HEK293 (cell line): ENCODE measurements around the gene CDK3.
"Not testable (repeated sequence)": the region's sequence is repeated elsewhere in the genome, so short reads cannot be mapped to it uniquely, and the experiment has no call there.

Experiments used
- CTCF ChIA-PET: fragments of 350-600 bp; formaldehyde crosslinking; extraction: SDS; loops from one replicate; lab custom pipeline; 2021; ENCODE audit warnings: antibody characterized with exemption; lab: Yijun Ruan, JAX
- POLR2A ChIA-PET: fragments of 300-600 bp; formaldehyde crosslinking; extraction: SDS; loops from one replicate; lab custom pipeline; 2020; ENCODE audit warnings: antibody characterized with exemption, inconsistent platforms; lab: Yijun Ruan, JAX
- H3K27ac ChIP-seq: fragments of 200-500 bp; sonication (Bioruptor generic); 2 replicates; pipeline ENCODE4 v1.5.1; 2014; ENCODE audit warnings: low read depth, low read length, control low read depth, inconsistent platforms; ENCODE audit errors: extremely low read depth
- H3K36me3 ChIP-seq, 2 experiments: fragments of 200-500 bp in 1 of 2; sonication (Bioruptor generic) in 1 of 2; 1 replicate in 1 of 2; 2 replicates in 1 of 2; pipeline ENCODE4 v1.5.1; 2014 to 2017; ENCODE audit warnings: inconsistent platforms in 2 of 2, low read length in 2 of 2; ENCODE audit not compliant: control insufficient read depth in 2 of 2, insufficient read depth in 1 of 2
- H3K4me1 ChIP-seq: fragments of 200-500 bp; sonication (Bioruptor generic); 2 replicates; pipeline ENCODE4 v1.5.1; 2014; ENCODE audit warnings: mild to moderate bottlenecking, low read length, inconsistent platforms; ENCODE audit not compliant: control insufficient read depth, insufficient read depth
- H3K4me3 ChIP-seq: 2 replicates; pipeline ENCODE4 v1.5.1; 2011; ENCODE audit warnings: low read depth, mild to moderate bottlenecking, control low read depth, low read length, moderate library complexity
- H3K9me3 ChIP-seq: fragments of 200-500 bp; sonication (Bioruptor generic); 2 replicates; pipeline ENCODE4 v1.5.1; 2014; ENCODE audit warnings: low read depth, low read length, inconsistent platforms; ENCODE audit not compliant: control insufficient read depth, insufficient read depth
- IKZF3 ChIP-seq: fragments of 450-650 bp; IDR thresholded peaks from 2 replicates; pipeline ENCODE4 v1.5.0; 2018; ENCODE audit warnings: missing biosample characterization, mild to moderate bottlenecking, missing genetic modification characterization, moderate library complexity
- ZBTB10 ChIP-seq: fragments of 450-650 bp; formaldehyde crosslinking; IDR thresholded peaks from 2 replicates; pipeline ENCODE4 v1.5.1; 2016; ENCODE audit warnings: missing biosample characterization, missing genetic modification characterization
- ZNF121 ChIP-seq: fragments of 450-650 bp; formaldehyde crosslinking; IDR thresholded peaks from 2 replicates; pipeline ENCODE4 v1.5.1; 2016; ENCODE audit warnings: missing biosample characterization, missing genetic modification characterization
- ZNF2 ChIP-seq: fragments of 450-650 bp; formaldehyde crosslinking; IDR thresholded peaks from 2 replicates; pipeline ENCODE4 v1.5.1; 2016; ENCODE audit warnings: missing biosample characterization, missing genetic modification characterization
- ZNF211 ChIP-seq: fragments of 450-650 bp; formaldehyde crosslinking; IDR thresholded peaks from 2 replicates; pipeline ENCODE4 v1.5.1; 2016; ENCODE audit warnings: low read depth, missing biosample characterization, missing genetic modification characterization
- ZNF37A ChIP-seq: fragments of 450-650 bp; IDR thresholded peaks from 2 replicates; pipeline ENCODE4 v1.5.1; 2018; ENCODE audit warnings: missing biosample characterization, missing genetic modification characterization
- ZNF660 ChIP-seq: fragments of 450-650 bp; IDR thresholded peaks from 2 replicates; pipeline ENCODE4 v1.5.1; 2018; ENCODE audit warnings: missing biosample characterization, mild to moderate bottlenecking, missing genetic modification characterization
- TF ChIP-seq, protein P1 (sequence below): fragments of 450-650 bp; formaldehyde crosslinking; IDR thresholded peaks from 2 replicates; pipeline ENCODE4 v1.5.1; 2016; ENCODE audit warnings: missing biosample characterization, missing genetic modification characterization
- TF ChIP-seq, protein P2 (sequence below): fragments of 450-650 bp; formaldehyde crosslinking; IDR thresholded peaks from 2 replicates; pipeline ENCODE4 v1.5.1; 2016; ENCODE audit warnings: missing biosample characterization, missing genetic modification characterization
- TF ChIP-seq, protein P3 (sequence below): fragments of 450-650 bp; formaldehyde crosslinking; IDR thresholded peaks from 2 replicates; pipeline ENCODE4 v1.5.1; 2016; ENCODE audit warnings: missing biosample characterization, missing genetic modification characterization, borderline replicate concordance

Gene CDK3

DNA sequence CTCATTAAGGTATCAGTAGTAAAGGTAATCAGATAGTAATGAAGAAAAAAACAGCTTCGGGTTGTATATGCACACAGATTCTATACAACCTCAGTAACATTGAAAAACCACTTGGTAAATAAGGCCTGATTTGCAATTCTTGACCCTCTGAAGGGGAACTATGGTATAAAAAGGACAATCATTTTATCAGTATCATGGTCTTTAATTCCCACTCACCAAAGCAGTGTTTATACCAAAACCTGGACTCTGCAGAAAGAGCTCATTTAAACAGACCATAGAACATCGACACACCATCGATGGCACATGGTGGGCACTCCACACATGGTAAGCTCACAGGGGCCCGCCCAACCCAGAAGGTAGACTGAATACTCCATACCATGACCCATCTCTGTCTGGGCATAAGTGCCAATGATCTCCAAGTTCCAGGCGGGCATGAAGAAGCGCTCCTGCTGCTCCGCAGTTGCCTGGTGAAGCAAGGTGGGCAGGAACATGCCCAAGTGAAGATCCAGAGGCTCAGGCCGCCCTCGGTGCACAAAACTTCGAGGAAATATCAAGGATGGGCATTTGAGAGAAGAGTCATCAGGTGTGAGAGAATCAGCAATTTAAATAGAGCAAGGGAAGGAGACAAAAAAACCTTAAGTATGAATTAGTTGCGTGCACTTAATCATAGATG lies 40.7 kb upstream of the CDK3 start (continued):
- TF ChIP-seq ZBTB10 (tag by site-specific recombination): no peak

GRCh38 chr17:75965468-75965867 lies 35.2 kb upstream of the CDK3 start:
- POLR2A ChIA-PET: interaction anchor here (1.4 kb wide), 1 partner anchor 13 kb away, joined by 8 read pairs; the partner anchor contains the start of genes ACOX1 and TEN1
- no peak for TF ChIP-seq ZNF211 (tag by site-specific recombination)
- TF ChIP-seq ZNF121 (tag by site-specific recombination): peak; percentile 64; the same call in 1 of the 2 replicates
- TF ChIP-seq ZNF37A: no peak
- TF ChIP-seq, all 188 proteins: peak for 1
- H3K9me3 ChIP-seq: no peaks in the 10 kb centered on the region
- no peaks in the 10 kb centered on the region for H3K4me1 ChIP-seq
- CTCF ChIA-PET: interaction anchor here (0.6 to 2.7 kb wide), 4 partner anchors 10 to 49 kb away, joined by 3 to 10 read pairs (median 3); partner anchors contain the start of gene CDK3
- peaks cover 22 to 26% of the 10 kb centered on the region in 2 experiments; a peak in 2 of 3 replicates for H3K36me3 ChIP-seq
- no peak overlapping the region for H3K27ac ChIP-seq
- H3K4me3 ChIP-seq: no peak overlapping the region

DNA sequence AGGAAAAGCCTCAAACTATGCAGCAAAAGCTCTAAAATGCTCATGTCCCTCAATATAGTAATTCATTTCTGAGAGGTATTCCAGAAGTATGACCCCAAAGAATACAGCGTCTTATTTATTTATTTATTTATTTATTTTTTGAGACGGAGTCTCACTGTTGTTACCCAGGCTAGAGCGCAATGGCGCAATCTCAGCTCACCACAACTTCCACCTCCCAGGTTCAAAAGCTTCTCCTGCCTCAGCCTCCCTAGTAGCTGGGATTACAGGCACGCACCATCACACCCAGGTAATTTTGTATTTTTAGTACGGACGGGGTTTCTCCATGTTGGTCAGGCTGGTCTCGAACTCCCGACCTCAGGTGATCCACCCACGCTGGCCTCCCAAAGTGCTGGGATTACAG lies 31.6 kb upstream of the CDK3 start:
- not testable (repeated sequence) for H3K27ac ChIP-seq, H3K4me3 ChIP-seq, H3K4me1 ChIP-seq, H3K9me3 ChIP-seq
- peaks cover 38 to 49% of the 10 kb centered on the region in 2 experiments; a peak in 2 of 3 replicates for H3K36me3 ChIP-seq
- ChIA-PET POLR2A (interaction anchor here (0.6 to 1.8 kb wide), 4 partner anchors 10 to 78 kb away, joined by 5 to 8 read pairs (median 6); partner anchors contain the start of genes ACOX1, FBF1 and TEN1), CTCF (interaction anchor here (0.8 to 1.3 kb wide), 3 partner anchors 32 to 92 kb away, joined by 4 to 15 read pairs (median 4); partner anchors contain the start of gene CDK3)

DNA sequence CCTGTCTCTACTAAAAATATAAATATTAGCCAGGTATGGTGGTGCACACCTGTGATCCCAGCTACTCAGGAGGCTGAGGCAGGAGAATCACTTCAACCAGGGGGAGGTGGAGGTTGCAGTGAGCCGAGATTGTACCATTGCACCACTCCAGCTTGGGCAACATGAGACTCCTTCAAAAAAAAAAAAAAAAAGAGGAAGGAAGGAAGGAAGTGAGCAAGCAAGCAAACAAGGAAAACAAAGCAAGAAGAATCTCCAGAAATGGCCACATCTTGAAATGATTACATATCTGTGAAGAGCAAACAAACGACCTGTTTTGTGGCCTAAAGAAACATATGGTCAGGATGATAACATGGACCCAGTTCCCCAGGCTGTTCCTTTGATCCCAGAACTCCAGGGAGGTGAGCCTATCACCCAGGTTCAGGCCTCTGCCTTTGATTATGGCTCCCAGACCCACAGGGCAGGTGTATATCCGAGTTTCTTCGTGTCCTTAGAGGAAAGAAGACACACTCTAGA lies 30.6 kb upstream of the CDK3 start:
- H3K27ac ChIP-seq: peak overlapping the region; percentile 27; the same call in 1 of the 2 replicates
- H3K4me3 ChIP-seq: no peak overlapping the region
- no peaks in the 10 kb centered on the region for H3K4me1 ChIP-seq
- POLR2A ChIA-PET: interaction anchor here (1.3 to 1.7 kb wide), 2 partner anchors 9 to 29 kb away, joined by 3 to 7 read pairs; partner anchors contain the start of genes ACOX1, FBF1 and TEN1
- CTCF ChIA-PET: no interaction called here
- H3K9me3 ChIP-seq: no peaks in the 10 kb centered on the region
- TF ChIP-seq ZNF660: no peak
- TF ChIP-seq, protein P1, sequence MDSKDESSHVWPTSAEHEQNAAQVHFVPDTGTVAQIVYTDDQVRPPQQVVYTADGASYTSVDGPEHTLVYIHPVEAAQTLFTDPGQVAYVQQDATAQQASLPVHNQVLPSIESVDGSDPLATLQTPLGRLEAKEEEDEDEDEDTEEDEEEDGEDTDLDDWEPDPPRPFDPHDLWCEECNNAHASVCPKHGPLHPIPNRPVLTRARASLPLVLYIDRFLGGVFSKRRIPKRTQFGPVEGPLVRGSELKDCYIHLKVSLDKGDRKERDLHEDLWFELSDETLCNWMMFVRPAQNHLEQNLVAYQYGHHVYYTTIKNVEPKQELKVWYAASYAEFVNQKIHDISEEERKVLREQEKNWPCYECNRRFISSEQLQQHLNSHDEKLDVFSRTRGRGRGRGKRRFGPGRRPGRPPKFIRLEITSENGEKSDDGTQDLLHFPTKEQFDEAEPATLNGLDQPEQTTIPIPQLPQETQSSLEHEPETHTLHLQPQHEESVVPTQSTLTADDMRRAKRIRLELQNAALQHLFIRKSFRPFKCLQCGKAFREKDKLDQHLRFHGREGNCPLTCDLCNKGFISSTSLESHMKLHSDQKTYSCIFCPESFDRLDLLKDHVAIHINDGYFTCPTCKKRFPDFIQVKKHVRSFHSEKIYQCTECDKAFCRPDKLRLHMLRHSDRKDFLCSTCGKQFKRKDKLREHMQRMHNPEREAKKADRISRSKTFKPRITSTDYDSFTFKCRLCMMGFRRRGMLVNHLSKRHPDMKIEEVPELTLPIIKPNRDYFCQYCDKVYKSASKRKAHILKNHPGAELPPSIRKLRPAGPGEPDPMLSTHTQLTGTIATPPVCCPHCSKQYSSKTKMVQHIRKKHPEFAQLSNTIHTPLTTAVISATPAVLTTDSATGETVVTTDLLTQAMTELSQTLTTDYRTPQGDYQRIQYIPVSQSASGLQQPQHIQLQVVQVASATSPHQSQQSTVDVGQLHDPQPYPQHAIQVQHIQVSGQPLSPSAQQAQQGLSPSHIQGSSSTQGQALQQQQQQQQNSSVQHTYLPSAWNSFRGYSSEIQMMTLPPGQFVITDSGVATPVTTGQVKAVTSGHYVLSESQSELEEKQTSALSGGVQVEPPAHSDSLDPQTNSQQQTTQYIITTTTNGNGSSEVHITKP (tag by site-specific recombination): peak; percentile 57; the same call in 1 of the 2 replicates
- TF ChIP-seq, all 188 proteins: peak for 1
- H3K36me3 ChIP-seq: peaks cover 39 to 52% of the 10 kb centered on the region in 2 experiments; a peak in 2 of 3 replicates

DNA sequence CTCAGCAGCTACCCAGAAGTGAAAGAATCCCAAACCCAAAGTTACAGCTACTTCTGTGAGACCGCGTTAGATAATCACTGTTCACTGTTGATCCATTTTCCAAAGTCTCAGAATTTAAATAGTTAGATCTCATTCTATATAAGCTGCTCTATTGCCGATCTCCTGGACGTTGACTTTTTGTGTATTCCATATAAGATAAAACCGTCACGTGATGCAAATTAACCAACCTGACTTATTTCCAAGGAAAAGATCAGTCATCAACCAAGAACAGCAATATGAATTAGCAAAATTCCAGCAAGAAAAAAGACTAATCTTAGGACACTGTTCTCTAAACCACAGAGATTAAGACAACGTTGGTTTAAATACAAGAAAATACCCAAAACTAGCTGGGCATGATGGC lies 30.0 kb upstream of the CDK3 start:
- Histone ChIP-seq H3K4me3 (no peak overlapping the region), H3K4me1 (no peaks in the 10 kb centered on the region), H3K36me3 (peaks cover 44 to 55% of the 10 kb centered on the region in 2 experiments; a peak in 2 of 3 replicates), H3K9me3 (no peaks in the 10 kb centered on the region), H3K27ac (0 out of 2 replicates have a peak overlapping the region, but pooled peaks have one; percentile 27)
- ChIA-PET POLR2A (interaction anchor here (1.3 kb wide), 1 partner anchor 8 kb away, joined by 3 read pairs; the partner anchor contains the start of genes ACOX1 and TEN1), CTCF (no interaction called here)
- TF ChIP-seq ZNF2: no peak
- TF ChIP-seq, protein P2, sequence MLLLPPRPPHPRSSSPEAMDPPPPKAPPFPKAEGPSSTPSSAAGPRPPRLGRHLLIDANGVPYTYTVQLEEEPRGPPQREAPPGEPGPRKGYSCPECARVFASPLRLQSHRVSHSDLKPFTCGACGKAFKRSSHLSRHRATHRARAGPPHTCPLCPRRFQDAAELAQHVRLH (tag by site-specific recombination): no peak
- no peak for TF ChIP-seq IKZF3 (tag by site-specific recombination)
- TF ChIP-seq, protein P3, sequence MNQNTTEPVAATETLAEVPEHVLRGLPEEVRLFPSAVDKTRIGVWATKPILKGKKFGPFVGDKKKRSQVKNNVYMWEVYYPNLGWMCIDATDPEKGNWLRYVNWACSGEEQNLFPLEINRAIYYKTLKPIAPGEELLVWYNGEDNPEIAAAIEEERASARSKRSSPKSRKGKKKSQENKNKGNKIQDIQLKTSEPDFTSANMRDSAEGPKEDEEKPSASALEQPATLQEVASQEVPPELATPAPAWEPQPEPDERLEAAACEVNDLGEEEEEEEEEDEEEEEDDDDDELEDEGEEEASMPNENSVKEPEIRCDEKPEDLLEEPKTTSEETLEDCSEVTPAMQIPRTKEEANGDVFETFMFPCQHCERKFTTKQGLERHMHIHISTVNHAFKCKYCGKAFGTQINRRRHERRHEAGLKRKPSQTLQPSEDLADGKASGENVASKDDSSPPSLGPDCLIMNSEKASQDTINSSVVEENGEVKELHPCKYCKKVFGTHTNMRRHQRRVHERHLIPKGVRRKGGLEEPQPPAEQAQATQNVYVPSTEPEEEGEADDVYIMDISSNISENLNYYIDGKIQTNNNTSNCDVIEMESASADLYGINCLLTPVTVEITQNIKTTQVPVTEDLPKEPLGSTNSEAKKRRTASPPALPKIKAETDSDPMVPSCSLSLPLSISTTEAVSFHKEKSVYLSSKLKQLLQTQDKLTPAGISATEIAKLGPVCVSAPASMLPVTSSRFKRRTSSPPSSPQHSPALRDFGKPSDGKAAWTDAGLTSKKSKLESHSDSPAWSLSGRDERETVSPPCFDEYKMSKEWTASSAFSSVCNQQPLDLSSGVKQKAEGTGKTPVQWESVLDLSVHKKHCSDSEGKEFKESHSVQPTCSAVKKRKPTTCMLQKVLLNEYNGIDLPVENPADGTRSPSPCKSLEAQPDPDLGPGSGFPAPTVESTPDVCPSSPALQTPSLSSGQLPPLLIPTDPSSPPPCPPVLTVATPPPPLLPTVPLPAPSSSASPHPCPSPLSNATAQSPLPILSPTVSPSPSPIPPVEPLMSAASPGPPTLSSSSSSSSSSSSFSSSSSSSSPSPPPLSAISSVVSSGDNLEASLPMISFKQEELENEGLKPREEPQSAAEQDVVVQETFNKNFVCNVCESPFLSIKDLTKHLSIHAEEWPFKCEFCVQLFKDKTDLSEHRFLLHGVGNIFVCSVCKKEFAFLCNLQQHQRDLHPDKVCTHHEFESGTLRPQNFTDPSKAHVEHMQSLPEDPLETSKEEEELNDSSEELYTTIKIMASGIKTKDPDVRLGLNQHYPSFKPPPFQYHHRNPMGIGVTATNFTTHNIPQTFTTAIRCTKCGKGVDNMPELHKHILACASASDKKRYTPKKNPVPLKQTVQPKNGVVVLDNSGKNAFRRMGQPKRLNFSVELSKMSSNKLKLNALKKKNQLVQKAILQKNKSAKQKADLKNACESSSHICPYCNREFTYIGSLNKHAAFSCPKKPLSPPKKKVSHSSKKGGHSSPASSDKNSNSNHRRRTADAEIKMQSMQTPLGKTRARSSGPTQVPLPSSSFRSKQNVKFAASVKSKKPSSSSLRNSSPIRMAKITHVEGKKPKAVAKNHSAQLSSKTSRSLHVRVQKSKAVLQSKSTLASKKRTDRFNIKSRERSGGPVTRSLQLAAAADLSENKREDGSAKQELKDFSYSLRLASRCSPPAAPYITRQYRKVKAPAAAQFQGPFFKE (tag by site-specific recombination): no peak
